ENCODE measurements around the gene IQCE.
A peak's percentile ranks its signal among the peaks of the same experiment; 100 is the strongest.
"Not testable (repeated sequence)": the region's sequence is repeated elsewhere in the genome, so short reads cannot be mapped to it uniquely, and the experiment has no call there.

The IQCE gene

DNA sequence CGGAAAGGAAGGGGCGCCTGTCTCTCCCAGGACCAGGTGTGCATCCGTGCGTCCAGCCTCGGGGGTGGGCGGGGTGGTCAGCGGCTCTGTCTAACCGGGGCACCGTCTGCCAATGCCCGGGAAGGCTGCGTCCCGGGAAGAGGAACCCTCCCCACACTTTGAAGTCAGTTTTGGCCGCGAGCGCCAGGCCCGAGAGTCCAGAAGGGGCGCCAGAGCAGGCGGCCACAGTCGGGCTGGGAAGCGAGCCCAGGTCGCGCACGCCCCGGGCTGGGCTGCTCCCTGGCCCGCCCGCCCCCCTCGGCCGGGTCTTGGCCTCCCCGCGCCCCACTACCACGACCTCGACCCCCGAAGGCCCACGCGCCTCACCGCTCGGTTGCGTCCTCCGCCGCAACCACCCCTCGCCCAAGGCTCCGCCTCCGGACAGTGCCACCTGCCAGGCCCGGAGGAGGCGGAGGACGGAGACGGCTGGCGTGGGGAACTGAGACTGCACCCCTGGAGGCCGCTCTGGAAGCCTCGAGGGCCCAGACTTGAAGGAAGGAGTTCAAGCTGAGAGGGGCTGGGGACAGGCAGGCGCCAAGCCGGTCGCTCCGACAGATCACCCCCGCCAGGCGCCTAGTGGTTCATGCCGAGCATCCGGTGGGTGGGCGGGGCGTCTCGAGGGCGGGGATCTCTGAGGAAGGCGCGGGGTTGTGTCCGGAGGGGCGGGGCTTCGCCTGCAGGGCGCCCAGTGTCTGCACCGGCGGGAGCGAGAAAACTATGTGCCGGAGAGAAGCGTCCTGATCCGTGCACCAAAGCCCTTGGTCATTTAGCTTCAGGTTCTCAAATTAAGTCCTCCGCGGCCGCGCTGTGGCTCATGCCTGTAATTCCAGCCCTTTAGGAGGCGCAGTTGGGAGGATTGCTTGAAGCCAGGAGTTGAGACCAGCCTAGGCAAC is 3.4 kb upstream of the IQCE start, which contains the start of gene BRAT1:
Gene BRAT1, minus strand, starts transcription at position 404 of the 932 bp plus-strand sequence. CDS start 1,093 bp downstream, outside the sequence.
- DNase-seq = peak; percentile 91

DNA sequence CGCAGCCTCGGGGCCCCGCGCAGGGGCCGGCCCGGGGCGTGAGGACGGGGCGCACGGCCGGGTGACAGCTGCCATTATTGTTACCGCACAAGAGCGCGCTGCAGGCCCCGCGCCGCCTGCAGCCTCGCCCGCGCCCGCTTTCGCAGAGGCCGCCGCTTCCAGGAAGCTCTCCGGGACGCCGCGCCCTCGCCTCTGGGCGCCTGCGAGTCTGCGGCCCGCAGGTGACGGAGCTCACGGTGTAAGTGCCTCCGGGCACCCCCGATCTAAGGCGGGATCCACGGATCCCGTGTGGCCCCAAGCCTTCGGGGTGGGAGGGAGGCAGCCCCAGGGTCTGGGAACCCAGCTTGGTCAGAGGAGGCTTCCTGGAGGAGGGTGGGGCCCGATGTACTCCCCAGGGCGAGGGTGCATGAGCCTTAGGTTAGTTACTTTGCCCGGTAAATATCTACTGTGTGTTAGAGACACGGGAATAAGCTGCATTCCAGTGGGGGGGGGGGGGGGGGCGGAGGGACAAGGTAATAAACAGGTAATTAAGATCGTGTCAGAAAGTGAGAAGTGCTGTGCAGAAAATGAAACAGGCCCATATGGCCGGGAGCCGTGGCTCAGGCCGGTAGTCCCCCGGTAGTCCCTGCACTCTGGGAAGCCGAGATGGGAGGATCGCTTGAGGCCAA is 638 bp downstream of the IQCE start:
- peak; percentile 12 for DNase-seq

DNA sequence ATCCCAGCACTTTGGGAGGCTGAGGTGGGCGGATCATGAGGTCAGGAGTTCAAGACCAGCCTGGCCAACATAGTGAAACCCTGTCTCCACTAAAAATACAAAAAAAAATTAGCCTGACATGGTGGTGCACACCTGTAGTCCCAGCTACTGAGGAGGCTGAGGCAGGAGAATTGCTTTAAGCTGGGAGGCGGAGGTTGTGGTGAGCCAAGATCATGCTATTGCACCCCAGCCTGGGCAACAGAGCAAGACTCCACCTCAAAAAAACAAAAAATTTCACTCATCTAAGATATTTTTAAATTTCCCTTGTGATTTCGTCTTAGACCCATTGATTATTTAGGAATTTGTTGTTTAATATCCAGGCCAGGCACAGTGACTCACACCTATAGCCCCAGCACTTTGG is 5.2 kb downstream of the IQCE start:
- DNase-seq = not testable (repeated sequence)

DNA sequence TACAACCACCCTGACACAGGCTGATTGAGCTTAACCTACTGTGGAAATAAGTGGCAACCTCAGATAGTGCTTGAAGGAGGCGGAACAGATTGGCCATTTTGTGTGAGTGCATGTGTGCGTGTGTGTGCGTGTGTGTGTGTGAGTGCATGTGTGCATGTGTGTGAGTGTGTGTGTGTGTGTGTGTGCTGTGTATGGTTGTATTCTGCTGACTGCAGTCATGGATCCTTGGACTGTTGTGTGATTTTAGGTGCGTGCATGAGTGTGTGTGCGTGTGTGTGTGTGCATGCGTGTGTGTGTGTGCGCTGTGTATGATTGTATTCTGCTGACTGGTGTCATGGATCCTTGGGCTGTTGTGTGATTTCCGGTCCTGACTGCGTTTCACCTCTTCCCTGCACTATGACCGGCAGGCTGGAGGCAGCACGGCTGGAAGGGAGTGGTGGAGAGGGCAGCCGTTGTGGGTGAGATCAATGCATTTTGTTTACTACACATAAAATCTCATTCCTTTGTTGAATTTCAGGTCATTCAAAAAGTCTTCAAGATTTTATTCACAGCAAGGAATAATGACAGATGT is 6.3 kb downstream of the IQCE start:
- no peak for DNase-seq

DNA sequence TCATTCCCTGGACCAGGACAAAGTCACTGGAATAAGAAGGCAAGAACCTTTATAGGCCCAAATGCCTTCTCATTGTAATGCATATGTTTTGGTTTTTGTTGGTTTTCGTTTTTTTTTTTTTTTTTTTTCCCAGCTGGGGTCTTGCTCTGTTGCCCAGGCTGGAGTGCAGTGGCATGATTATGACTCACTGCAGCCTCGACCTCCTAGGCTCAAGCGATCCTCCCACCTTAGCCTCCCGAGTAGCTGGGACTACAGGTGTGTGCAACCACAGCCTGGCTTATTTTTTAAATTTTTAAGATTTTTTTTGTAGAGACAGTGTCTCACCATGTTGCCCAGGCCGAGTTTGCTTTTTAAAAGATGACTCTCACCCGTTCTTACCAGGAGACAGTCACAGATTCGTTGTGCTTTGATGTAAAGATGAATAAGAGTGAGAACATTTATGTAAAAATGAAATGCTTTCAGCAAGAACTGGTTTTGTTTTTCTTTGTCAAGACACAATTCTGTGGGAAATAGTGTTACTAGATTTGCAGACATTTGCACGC is 7.6 kb downstream of the IQCE start:
- DNase-seq = no peak

DNA sequence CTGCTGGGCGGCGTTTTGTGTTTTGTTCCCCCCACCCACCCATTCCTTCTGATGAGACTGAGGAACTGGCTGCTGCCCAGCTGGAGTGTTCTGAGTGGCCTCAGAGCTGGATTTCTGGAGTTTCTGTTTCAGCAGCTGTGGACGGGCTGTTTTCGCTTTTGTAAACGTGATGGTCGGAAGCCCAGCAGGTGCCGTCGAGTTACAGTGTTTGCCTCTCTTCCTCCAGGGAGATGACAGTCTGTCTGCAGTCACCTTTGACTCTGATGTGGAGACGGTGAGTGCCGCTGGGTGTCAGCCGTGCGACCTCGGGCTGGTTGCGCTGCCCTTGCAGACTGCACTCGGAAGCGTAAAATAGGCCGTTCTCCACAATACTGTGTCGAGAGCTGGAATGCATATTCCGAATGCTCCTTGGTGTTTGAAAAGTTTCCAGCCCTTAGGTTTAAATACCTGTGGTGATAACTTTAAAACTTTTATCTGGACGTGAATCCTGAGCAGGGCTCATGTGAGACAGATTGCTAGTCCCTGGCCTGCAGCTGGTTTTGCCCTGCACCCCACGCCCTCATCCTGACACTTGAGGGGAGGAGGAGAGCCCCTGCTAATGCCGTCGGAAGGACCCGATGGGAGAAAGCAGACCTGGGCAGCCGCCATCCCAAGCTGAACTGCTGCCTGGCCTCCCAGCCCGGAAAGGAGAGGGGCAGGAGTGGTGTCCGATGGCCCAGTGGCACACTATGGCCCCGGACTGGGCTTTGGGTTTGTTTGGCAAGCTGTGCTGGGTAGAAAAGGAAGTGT is 8.3 kb downstream of the IQCE start:
- peak; percentile 24 for DNase-seq

DNA sequence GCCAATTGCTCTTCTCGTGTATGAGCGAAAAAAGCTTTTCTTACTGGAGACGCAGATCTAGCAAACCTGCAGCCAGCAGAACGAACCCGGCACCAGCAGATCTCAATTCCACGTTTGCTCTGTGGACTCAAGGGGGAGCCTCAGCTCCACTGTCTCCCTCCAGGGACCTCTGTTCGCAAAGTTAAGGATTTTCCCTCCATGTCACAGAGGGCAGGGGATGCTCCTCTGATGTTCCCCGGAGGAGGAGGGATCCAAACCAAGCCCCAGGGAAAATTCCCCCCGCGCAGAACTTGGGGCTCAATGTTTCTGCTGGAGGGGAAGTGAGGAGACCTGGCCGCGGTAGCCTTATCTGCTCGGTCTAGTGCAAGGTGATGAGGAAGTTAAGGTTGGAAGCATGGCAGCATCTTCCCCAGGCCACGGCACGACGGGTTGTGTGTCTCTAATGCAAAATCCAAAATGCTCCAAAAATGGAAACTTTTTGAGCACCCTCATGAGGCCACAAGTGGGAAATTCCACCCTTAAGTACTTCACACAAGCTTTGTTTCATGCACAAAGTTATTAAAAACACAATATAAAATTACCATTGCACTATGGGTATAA is 9.0 kb downstream of the IQCE start:
- DNase-seq = no peak

DNA sequence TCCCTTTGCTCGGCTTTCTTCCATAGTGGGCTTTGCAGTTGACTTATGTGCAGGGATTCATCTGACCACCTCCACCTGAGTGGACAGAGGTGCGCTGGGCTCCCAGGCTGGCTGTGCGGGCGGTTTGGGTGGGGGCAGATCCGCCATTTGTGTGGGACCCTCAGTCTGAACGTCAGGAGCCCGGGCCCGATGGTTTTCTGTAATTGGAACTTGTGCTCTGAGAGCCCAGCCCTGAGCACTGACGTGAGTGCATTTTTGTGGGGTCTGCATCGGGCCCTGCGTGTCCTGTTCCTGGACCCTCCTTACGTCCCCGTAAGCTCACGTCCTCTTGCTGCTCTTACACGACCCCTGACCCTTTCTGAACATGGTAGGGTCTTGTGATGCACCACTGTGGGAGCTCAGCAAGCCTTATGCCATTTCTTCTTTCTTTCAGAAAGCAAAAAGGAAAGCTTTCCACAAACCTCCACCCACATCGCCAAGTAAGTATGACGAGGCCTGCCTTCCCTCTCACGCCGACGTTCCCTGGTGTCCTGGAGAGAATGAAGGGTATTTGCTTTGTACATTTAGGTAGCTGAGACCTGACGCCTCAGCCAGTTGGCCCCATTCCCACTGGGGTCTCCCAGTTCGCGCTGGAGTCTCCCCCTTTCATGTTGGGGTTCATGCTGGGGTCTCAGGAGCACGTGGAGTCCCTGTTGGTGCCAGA is 9.9 kb downstream of the IQCE start:
- no peak for DNase-seq

DNA sequence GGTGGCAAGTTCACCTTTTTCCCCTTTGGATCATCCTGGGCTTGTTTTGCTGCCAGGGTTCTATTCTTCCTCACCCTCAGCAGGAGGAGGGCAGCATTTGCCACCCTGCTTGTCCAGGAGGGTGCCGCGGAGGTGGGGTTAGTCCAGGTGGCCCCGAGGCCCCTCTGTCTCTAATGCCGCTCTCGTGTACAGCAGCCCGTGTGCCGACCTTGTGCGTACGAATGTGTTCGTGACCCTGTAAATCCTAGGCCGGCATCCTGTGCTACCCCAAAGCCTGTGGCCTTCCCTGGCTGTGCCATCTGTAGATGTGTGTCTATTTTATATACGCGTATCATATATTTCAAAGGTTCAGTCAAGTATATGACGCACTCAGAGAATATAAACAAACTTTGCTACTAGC is 10.6 kb downstream of the IQCE start:
- no peak for DNase-seq

DNA sequence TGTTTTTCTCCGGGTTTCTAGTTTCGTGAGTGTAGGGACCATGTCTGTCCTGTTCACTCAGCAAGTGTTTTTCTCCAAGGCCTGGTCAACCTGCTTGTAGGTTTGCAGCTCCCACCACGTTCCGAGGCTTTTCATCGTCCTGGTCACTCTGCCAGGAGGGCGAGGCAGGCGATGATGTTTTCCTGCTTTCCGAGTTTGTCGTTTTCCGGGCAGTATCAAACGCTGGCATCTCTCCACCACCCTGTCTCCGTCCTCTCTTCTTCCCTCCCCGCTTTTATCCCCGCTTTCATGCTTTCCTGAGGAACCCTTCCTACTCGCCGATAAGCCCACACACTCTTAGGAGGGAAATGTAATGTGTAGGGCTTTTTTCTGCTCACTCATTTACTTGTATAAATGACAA is 11.2 kb downstream of the IQCE start:
- DNase-seq = no peak

DNA sequence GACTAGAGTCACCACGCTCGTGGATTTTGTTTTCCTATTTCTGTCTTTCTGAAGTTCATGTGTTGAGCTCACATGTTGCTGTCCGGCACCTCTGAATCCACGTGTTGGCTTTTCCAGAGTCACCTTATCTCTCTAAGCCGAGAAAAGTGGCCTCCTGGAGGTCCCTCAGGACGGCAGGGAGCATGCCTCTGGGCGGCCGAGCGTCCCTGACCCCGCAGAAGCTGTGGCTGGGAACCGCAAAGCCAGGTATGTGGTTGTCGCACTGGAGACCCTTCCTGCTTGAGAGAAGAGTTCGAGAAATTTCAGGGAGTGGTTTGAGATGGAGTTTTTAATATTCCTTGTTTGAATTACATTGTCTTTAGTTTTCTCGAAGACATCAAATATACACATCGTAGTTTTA is 12.6 kb downstream of the IQCE start:
- DNase-seq = no peak

DNA sequence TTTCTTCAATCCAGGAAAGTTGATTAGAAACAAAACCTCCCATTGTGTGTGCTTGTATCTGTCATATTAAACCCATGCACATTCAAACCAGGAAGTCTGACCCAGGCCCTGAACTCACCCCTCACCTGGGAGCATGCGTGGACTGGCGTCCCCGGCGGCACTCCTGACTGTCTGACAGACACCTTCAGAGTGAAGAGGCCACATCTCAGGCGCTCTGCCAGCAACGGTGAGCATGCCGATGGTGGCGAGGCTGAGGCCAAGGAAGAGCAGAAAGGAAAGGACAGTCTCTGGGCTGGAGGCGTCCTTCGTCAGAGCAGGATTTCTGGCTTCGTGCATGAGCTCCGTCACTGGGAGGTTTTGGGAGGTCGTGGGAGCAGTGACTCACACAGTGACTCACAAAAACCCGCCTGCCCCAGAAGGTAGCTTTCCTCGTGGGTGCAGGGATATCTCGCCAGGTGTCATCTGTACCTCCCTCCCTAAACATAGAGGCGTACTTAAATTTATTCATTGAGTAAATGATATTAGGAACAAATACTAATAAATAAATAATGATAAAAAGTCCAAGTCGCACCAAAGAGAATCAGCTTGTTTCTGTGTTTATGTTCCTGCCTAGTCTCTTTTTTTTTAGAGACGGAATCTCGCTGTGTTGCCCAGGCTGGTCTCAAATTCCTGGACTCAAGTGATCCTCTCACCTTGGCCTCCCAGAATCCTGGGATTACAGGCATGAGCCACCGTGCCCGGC is 13.5 kb downstream of the IQCE start:
- DNase-seq = no peak

DNA sequence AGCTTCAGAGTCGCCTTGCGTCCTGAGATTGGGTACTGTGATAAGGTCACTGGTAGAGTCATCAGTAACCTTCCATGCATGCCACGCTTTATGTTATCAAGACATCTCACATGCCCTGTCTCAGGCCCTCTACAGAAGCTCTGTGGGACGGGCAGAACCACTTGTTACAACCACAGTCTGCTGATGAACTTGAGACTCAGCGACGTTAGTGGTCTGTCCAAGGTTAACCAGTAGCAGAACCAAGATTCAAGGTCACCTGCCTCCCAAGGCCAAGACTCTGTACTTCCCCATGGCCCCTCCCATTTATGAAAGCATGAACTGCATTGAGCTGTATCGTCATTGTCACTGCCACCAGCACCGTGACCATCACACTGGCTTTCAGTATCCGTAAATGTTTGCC is 15.0 kb downstream of the IQCE start:
- DNase-seq = no peak

DNA sequence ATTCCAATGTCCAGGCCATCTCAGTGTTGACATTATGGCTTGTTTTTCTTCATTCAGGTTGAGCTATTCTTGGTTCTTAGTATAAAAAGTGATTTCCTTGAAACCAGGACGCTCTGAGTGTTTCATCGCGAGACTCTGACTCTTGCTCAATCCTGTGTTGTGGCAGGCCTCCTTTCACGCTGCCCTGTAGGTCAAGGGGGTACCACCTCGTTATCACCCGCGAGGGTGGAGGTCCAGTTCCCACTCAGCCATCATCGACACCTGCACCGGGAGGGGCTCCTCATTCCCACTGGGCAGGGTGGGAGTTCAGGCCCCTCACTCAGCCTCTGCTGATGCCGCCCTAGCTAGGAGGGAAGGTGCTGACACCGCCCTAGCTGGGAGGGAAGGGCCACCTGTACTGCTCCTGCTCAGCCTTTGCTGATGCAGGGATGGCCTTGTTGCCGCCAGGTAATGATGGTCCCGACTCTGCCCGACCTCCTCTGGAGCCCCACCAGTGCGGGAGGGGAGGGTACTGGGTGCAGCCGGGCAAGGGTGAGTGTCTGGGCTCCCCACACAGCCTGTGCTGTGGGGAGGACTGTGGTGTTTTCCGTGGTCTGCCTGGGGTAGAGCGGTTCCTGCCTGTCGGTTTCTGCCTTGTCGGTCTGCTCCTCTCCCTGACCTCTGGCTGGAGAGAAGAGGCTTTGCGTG is 16.4 kb downstream of the IQCE start:
- no peak for DNase-seq

DNA sequence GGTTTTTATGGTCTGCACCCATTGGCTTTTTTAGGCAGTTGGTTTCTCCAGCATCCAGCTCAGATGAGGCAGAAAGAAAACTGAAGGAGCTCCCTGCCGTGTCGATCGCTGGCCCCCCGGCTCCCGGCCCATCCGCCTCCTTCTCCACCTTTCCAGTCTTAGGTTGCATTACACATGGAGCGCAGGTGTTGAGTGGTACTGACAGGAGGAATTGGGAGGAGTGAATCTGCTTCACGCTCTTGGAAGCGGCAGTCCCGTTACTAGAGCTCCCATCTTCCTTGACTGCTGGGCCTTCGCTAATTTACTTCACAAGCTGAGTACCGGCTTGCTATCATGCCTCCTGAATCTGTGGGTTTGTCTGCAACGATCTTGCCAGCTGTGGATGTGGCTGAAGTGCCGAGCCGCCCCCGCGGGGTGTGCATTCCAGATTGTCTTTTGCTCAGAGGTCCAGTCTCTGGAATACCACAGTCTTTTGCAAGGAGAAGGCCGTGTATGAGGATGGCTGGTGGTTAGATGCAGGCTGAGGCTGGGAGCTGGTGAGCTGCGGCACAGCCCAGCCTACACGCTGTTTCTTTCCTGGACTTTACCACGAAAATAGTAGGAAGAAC is 17.1 kb downstream of the IQCE start:
- no peak for DNase-seq

DNA sequence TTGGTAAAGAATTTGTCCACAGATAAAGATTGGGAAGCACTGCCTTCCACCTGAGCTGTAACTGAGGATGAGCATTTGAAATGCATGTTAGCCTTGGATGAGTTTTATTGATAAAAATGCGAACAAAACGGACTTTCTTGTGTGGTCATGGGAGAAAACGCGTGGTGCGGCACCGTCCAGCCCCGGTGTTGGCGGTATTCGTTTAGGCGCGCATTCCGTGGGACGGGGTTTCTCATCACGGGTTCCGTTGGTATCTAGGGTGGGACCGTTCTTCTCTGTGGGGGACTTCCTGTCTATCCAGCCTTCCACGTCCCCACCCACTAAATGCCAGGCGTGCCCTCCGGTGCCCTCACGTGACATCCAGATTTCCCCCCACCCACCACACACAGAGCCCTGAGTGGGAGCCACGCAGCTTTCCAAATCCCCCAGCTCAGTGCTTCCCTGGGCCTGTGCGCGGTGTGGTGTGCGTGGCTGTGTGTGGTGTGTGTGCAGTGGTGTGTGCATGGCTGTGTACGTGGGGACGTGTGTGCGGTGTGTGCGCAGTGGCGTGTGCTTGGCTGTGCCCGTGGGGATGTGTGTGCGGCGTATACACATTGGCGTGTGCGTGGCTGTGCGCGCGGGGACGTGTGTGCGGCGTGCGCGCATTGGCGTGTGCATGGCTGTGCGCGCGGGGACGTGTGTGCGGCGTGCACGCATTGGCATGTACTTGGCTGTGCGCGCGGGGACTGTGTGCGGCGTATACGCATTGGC is 18.1 kb downstream of the IQCE start:
- no peak for DNase-seq

DNA sequence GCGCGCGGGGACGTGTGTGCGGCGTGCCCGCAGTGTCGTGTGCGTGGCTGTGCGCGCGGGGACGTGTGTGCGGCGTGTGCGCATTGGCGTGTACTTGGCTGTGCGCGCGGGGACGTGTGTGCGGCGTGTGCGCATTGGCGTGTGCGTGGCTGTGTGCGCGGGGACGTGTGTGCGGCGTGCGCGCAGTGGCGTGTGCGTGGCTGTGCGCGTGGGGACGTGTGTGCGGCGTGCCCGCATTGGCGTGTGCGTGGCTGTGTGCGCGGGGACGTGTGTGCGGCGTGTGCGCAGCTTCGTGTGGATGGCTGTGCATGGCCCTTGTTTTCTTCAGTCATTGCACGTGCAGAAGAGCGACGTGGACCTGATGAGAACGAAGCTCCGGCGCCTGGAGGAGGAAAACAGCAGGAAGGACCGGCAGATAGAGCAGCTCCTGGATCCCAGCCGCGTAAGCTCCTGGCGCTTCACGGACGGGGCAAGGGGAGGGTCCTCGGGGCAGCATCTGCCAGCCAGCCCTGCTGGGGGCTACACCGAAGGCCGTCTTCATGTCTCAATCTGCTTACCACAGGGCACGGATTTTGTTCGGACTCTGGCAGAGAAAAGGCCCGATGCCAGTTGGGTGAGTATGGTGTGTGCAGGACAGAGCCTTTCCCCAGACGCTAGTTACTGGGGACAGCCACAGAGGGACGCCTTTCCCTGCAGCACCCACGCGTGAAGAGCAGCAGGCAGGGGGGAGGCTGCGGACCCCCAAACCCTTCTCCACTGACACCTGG is 19.3 kb downstream of the IQCE start:
- DNase-seq = no peak

DNA sequence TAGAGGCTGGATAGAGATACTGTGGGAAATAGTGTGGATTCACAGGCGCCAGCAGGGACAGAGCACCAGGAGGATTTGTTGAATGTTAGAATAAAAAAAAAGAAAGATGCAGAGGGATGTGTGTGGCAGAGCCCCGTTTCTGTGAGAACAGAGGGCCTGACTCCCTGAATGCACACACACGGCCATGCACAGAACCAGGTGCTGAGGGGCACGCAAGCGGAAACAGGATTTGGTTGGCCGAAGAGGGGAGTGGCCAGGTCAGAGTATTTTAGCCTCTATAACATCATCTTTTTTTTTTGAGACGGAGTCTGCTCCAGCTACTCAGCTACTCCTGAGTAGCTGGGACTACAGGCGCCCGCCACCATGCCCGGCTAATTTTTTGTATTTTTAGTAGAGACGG is 21.9 kb downstream of the IQCE start:
- no peak for DNase-seq
